AG09319 (cell line): ENCODE measurements around the gene ACTMAP.

Experiments
- DNase-seq: peaks from one replicate; pipeline ENCODE4 v3.0.0-alpha.2; 2010; ENCODE audit warnings: low read depth; ENCODE audit errors: extremely low read depth
- CTCF ChIP-seq: IDR thresholded peaks from 2 replicates; pipeline ENCODE4 v1.5.1; 2011; ENCODE audit warnings: low read depth, mild to moderate bottlenecking, inconsistent platforms, low read length, moderate library complexity

Gene ACTMAP

DNA sequence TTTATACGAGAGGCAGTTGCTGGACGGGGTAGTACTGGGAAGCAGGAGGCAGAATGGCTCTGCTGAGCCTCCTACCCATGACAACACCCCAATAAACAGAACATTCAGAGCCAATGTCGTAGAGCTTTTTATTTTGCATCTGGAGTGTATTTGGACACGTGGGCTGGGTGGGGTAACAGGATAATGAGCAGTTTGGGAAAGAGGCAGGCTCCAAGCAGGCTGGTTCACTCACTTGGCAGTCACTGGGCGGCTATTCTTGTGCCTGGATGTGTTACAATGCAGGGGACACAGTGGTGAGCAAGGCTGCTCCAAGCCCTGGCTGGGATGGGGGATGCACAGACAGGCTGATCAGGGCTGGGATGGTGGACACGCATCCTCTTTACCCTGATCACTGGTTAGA is 9.5 kb downstream of the ACTMAP start:
- peak; percentile 78 for DNase-seq
- no peak for TF ChIP-seq CTCF

- no peak for TF ChIP-seq CTCF
- no peak for DNase-seq
These were observed 10.2 kb downstream of the ACTMAP start for GRCh38 chr19:40739871-40740703.

DNA sequence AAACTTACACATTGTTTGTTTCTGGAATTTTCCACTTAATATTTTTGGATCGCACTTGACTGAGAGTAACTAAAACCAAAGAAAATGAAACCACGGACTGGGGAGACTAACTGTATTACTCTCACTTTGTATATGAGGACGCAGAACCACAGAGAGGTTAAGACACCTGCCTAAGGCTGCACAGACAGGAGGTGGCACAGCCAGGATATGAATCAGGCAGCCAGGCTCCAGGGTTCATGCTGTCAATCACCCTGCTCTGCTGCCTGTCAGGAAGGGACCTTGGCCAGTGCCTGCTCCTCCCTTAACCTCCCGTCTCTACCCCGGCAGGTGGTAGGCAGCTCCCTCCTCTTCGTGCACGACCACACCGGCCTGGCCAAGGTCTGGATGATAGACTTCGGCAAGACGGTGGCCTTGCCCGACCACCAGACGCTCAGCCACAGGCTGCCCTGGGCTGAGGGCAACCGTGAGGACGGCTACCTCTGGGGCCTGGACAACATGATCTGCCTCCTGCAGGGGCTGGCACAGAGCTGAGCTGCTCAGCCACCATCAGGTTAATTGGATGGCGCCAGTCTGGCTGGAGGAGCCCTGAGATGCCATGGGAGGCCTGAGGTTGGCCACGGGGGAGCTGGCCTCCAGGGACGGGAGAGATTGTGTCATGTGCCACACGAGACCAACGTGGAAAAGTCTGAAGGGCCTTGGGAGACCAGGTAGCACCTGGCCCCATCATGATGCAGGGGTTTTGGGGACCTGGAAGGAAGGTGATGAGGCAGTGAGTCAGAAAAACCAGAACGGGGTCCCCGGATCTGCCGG is 11.0 kb downstream of the ACTMAP start:
- no peak for DNase-seq
- no peak for TF ChIP-seq CTCF

GRCh38 chr19:40737102-40737644 is 13.1 kb downstream of the ACTMAP start:
- TF ChIP-seq CTCF: no peak

DNA sequence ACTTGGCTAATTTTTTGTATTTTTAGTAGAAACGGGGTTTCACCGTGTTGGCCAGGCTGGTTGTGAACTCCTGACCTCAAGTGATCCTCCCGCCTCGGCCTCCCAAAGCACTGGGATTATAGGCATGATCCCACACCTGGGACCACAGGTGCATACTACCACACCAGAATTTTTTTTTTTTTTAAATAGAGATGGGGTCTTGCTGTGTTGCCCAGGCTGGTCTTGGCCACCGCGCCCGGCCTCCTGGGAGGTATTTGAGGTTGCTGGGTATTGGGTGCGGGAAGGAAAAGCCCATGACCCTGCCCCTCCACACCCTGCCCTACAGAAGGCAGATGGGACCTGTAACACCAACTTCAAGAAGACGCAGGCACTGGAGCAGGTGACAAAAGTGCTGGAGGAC is 13.6 kb downstream of the ACTMAP start:
- TF ChIP-seq CTCF: no peak

More at GRCh38 chr19:40737102-40737644, 13.1 kb downstream of the ACTMAP start:
- DNase-seq: no peak

GRCh38 chr19:40735013-40735771 is 15.1 kb downstream of the ACTMAP start:
- DNase-seq: no peak
- no peak for TF ChIP-seq CTCF

More for the DNA sequence above, 13.6 kb downstream of the ACTMAP start:
- DNase-seq: no peak
